ENCODE results near the gene FHAD1.

FHAD1 gene

DNA sequence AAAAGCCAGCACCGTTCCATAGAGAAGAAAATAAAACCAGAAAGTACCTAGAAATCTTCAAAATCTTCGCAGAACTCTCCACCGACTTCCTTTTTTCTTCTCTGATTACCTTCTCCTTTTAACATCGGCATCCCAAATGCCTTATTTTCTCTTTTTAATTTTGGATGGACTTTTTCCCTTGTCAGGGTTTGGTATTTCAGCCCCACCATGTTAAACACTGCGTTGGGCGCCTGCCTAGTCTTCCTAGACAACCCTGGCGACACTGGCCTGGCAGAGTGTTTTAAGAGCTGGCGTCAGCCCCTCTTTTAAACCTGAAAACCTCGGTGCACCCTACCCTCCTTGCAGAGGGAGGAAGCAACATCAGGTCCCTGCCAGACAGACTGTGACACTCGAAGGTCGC is 96.7 kb downstream of the FHAD1 start:
- peak in 9 of 56 donors; percentile 3 to 42 (median 10) for DNase-seq

DNA sequence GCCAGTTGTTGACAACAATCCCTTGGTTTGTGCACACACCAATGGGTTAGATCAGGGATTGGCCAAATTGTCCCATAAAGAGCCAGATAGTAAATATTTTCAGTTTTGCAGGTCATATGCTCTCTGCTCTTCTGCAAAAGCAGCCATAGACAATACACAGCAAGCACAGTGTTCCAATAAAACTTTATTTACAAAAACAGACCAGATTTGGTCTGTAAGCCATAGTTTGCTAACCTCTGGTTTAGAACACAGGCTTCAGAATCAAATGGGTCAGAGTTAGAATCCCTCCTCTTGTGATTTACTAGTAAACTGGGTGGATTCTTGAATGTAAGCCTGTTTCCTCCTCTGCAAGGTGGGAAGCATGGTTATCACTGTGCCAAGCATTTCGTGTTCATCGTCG is 97.4 kb downstream of the FHAD1 start:
- DNase-seq, result no peak

DNA sequence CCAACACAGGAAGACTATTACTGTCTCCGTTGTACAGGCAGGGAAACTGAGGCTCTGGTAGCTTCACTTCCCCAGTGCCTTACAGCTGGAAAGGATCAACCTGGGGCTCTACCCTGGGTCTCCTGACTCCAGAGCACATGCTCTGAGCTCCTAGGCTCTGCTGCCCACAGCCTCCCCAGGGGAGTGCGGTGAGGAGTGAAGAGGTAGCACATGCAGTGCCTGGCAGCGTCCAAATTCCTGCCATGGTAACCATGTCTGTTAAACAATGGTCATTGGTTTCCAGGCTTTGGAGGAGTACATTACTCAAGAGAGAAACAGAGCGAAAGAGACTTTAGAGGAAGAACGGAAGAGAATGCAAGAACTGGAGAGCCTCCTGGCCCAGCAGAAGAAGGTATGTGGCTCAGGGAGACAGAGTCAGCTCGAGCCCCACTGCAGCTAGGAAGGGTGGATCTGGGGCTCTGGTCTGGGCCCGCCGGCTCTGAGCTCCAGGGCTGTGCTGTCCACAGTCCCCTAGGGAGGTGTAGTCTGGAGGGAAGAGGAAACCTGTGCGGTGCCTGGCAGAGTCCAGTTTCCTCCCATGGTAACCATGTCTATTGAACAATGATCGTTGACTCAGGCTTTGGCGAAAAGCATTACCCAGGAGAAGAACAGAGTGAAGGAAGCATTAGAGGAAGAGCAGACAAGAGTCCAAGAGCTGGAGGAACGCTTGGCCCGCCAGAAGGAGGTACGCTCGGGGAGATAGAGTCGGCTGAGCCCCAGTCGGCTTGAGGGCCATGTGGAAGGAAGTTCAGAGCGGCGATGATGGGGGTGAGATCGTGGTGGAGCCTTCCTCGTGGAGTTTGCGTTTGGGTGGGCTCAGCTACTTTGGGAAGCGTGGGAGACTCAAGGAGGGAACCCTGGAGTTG is 98.0 kb downstream of the FHAD1 start:
- DNase-seq, result no peak

DNA sequence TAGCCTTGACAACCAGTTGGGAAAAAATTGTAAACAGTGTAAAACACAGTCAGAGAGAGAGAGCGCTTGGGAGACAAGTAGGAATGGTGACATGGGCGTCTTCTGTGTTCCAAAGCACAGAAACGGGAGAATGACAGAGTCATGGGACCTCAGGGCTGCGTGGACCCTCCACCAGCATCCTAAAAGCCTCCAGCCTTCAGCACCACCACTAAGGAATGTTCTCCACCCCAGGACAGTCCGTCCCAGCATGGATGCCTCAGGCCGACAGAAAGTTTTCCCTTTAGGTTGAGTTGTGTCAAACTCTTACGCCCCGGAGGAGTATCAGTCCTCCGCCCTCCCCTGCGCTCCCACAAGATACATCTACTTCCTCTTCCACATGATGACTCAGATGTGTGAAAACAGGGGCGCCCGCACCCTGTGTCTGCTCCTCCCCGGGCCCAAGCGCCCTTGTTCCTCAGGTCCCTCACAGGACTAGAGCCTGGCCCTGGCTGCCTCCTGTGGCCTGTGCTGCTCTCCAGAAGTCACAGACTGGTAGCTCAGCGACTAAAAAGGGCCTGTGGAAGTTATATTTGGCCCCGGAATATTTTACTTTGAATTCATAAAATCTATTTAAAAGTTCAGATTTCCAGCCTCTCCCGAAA is 98.8 kb downstream of the FHAD1 start:
- DNase-seq, result peak in 16 of 56 donors; percentile 4 to 47 (median 18)

DNA sequence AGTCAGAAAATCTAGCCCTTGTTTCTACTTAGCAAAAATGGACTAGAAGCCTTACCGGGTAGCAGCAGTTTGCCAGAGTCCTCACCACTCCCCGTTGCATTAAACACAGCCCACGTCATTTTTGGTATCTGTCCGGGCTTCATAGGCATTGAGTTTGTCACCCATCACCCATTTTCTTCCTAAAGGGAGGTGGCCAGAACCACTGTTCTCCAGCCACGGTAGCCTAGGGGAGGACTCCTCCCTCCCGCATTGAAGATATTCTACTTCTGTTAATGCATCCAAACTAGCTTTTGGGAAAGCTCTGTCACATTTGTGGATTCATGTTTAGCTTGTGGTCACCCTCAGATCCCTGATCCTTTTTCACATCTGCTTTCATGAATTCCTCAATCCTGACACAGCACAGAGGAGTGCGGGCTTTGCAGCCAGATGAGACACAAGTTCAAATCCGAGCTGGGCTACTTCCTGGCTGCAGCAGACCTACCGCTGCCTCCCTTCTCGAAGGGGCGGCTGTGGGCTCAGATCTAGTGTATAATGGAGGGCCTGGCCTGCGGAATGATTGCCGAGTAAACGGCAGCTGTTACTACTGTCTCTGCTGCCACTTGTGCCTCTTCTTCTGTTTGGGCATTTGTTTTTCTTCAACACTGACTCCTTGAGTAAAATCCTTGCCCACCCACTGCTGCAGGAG is 99.5 kb downstream of the FHAD1 start:
- DNase-seq, result no peak

DNA sequence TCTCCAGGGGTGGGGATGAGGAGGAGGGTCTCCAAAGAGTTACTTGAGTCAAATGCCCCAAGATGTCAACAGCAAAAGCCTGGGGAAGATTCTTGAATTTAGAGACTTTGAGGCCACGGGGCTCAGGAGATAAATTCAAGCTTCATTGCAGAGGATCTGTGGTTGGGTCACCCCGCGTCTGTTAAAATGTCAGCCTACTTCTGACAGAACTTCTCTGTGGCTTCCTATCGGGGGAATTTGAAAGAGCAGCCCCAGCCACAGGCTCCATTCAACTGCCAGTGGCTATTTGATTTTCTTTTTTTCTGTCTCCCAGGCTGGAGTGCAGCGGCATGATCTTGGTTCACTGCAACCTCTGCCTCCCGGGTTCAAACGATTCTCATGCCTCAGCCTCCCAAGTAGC is 100.2 kb downstream of the FHAD1 start:
- DNase-seq, result no peak

DNA sequence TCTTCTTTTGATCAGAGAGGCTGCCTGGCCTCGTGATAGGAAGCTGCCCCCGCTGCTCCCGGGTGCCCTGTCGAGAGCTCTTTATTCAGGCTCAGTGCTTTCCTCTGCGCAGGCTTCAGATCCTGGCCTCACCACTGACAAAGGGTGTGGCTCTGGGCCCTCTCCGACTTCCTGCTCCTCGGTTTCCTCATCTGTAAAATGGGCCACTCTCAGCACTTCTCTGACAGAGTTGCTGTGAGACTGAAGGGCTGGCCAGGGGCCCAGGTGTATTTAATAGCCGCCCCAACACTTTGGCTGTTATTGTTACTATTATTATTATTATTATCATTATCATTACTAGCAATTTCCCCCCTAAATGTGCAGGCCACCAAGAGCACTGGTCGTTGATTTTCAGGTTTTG is 101.6 kb downstream of the FHAD1 start:
- DNase-seq, result no peak

DNA sequence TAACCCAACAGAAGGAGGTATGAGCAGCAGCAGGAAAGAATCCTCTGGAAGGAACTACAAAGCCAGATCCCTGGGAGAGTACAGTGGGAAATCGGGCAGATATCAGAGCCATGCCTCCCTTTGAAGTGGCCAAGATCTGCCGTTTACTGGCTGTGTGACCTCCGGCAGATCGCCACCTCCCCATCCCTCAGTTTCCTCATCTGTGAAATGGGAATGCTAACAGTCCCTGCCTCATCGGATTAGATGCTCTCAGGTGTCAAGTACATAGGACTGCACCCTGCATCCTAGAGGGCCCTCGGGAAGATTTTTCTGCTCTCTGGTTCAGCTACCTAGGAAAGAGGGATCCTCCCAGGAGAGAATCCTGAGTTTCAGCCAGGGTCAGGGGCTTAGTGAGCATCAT is 102.1 kb downstream of the FHAD1 start:
- DNase-seq, result no peak

DNA sequence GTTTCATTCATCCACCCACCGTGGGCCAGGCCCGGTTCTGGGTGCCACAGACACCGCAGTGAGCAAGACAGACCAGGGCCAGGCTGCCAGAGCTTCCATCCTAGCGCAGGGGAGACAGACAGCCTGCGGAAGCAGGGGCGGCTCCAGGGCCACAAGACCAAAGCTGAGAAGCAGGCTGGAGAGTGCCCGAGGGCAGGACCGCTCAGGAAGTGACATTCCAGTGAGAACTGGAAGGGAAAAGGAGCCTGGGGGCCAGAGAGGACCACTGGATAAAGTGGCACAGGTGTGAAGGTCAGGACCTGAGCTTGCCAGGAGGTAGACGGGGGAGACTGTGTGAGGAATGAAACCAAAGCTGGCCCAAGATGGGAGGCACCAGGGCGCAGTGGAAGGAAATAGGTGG is 103.1 kb downstream of the FHAD1 start:
- no peak for DNase-seq

DNA sequence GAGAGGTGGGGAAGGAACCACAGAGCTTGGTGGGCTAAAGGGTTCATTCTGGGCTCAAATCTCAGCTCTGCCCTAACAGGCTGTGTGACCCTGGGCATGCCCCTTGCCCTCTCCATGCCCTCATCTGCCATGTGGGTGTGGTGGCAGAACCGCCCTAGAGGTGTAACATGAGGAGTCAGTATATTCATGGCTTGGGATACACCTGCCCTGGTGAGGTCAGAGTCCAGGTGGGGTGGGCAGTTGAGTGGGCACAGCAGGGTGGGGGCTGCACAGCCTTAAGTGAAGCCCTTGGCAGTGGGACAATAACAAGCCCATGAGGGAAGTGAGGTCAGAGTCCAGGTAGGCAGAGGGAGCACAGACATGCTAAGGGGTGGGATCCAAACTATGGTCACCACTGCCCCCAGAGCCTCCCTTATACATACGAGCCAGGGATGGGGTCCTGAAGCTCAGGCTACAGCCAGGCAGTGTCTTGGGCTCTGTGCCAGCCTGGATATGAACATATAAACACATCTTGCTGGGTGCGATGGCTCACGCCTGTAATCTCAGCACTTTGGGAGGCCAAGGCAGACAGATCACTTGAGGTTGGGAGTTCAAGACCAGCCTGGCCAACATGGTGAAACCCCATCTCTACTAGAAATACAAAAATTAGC is 103.7 kb downstream of the FHAD1 start:
- no peak for DNase-seq

DNA sequence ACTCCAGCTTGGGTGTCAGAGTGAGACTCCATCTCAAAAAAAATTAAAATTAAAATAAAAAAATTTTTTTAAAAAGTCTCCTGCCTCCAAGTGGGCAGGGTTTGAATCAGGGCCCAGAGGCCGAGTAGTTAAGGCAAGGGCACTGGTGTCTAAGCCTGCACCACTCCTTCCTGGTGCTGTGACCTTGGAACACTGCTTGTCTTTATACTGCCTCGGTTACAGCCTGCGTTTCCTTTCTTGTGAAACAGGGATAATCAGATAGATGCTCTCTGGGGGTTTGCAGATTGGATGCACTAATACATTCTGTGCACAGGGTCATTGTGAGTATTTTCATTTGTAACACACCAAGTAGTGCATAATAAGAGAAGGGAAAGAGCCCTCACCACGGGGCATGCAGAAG is 104.3 kb downstream of the FHAD1 start:
- DNase-seq, result no peak

DNA sequence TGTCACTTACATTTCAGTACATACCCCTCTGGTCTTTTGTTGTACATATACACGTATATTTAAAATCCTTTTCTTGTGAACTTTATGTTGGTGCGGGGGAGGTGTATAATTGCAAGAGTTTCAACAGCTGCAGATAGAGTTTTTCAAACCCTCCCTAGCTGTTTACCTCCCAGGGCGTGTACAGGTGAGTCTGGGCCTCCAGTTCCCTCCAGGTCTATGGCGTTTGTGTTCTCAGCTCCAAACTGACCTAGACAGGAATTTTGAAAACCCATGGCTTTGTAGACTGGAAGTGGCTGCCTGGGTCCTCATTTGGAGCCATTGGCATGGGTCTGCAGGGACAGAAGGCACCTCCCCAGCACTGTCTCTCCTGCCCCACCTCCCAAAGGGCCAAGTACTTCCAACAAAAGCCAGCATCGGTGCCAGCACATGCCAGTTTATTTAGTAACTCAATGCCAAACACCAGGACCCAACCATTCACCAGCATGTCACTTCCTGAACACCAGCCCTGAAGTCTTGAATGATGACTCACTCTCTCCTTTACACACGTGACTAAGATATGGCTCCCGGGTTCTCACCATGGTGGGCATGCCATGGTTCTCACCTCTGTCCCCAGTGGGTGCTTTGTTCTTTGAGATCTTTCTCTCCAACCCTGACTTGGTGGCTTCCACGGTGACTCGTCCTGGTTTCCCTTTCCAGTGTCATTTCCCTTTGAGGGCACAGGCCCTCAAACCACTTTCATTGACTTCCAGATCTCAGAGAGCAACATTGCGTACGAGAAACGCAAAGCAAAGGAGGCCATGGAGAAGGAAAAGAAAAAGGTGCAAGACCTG is 105.3 kb downstream of the FHAD1 start:
- DNase-seq, result no peak

DNA sequence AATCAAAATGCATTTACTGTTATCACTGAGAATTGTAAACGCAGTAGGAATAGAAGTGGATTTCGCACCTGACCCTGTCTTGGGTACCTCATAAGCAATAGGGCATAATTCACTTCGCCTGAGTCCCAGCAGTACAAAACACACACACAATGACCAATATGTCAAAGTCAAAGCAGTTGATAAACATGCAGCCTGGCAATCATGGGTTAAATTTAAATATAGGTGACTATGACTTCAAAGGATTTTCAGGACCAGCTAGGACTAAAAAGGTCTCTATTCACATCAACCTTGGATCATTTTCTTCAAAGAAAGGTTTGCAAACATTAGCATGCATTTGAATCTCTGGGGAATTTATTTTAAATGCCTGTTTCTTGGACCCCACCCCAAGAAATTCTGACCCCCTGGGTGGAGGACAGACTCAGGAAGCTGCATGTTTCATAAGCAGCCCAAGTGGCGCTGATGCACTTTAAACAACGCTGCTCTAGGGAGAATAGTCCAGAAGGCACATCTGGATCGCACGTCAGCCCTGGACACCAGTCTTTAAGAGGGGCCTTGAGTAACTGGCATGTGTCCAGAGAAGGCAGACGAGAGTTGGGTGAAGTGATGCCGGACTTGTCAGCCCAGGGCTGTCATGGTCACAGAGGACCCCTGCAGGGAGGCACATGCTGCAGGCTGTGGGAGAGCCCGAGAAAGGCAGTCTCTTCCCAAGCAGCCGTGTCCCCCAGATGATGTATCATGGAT is 107.0 kb downstream of the FHAD1 start:
- DNase-seq, result no peak

DNA sequence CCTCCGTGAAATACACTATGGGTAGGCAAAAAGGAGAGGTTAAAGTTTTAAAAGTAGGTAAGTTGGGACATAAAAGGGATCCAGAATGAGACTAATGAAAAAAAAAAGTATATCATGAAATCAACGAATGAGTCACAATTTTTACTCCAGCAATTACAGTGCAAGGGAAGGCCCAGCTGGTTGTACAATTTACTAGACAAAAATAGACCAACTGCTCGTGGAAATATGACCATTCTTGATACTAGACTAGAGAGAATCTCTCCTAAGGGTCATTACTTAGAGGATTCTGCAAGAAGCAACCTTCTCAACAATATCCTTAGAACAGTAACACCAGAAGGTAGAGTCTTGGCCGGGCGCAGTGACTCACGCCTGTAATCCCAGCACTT is 107.5 kb downstream of the FHAD1 start:
- no peak for DNase-seq

DNA sequence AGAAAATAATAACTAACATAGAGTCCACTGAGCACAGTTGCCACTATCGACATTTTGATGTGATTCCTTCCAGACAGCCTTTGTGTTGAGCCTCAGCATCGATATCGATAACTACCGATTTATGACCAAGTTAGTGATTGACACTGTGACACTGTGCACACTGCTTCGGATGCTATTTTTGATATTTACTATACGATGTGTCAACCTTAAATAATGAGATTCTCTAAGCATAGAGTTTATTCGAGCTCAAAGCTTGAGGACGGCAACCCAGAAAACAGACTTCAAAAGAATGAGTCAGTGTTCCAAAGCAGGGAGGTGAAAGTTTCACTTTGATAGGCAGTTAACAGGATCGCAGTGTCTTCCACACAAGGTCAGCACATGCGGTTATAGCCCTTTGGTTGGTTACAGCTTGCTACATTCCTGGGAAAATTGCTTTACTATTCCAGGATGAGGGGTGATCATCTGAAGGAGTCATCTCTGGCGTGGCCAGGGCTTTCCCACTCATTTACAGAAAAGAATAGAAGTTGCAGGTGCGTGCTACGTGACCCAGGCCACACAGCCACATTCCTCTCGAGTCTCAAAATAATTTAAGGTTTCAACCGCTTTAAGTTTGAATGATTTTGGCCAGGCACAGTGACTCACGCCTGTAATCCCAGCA is 109.1 kb downstream of the FHAD1 start:
- no peak for DNase-seq

DNA sequence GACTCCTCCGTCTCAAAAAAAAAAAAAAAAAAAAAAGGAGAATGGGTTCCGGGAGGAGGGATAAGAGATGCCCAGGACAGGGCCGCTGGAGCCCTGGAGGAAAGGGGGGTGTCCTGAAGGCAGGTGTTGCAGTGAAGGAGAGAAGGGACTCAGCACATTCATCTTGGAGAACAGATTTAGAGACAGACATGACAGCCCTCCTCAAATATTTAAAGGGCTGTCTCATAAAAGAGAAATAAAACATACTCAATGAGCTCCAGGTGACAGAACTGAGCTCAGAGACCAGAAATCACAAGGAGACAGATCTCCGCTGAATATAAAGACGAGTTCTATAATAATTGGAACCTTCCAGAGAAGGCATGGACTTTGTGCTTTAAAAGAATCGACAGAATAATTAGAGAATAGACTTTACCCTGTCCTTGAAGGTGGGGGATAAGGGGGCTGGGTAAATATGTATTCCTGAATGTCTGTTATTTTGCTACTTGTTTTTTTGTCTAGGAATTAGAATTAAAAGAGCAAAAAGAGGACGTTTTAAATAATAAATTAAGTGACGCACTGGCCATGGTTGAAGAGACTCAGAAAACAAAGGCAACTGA is 110.7 kb downstream of the FHAD1 start:
- no peak for DNase-seq

DNA sequence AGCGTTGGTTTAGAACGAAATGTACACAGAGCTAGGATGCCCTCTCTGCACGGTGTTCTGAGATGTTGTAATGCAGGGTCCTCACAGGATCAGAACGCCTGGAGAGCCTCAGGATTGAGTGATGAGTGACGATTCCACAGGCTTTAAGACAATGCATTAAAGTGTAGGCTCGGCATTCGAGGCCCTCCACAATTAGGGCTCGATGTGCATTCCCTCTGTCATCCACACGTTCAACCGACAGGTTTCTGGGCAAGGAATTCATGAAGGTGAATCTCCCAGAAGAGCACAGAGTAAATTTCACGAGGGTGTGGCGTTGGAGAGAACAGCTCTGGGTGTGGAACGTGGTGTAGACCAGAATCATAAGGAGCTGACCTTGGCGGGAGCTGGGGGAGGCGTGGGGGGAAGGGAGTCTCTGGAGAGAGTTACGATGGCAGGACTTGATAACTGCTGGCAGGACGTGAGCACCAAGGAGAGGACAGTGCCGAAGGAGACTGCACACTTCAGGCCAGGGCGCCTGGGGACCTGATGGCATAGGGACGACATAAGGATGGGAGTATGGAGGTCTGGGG is 111.6 kb downstream of the FHAD1 start:
- no peak for DNase-seq

DNA sequence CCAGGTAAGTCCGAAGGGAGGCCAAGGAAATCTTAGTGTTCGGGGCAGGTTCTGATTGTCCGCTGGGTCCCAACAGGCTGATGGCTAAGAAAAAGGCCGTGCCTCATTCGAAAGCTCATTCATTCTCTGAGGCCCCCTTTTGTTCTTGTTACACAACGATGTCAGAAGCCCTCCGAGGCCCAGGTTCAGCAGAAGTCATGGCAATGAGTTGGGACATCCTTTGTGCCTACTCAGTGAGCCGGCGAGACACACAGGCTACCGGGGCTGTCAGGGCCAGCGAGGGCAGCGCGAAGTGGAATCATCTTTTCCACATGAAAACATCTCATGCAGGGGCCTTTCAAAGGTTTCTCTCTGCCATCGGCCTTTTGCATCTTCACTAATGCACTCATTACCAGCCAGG is 113.7 kb downstream of the FHAD1 start:
- no peak for DNase-seq

Data from nucleus accumbens (tissue), 56 donors.